HG03066 (cell line): ENCODE measurements around the gene C17orf100.

Experiments used
- ATAC-seq: cut with Tn5 transposase; IDR thresholded peaks from one replicate; pipeline ENCODE4 v1.9.1; 2021; ENCODE audit warnings: low read depth; ENCODE audit not compliant: unreplicated experiment

Gene C17orf100

GRCh38 chr17:6668219-6668618 lies 16.7 kb downstream of the C17orf100 start:
- no peak for ATAC-seq

- ATAC-seq: no peak
These were observed 17.3 kb downstream of the C17orf100 start for GRCh38 chr17:6668727-6669425.

GRCh38 chr17:6669479-6670212 lies 18.1 kb downstream of the C17orf100 start:
- ATAC-seq: no peak

- no peak for ATAC-seq
These were observed 19.0 kb downstream of the C17orf100 start for GRCh38 chr17:6670571-6670970.

GRCh38 chr17:6670999-6671398 lies 19.4 kb downstream of the C17orf100 start:
- ATAC-seq: no peak

GRCh38 chr17:6671431-6671830 lies 19.9 kb downstream of the C17orf100 start:
- ATAC-seq: no peak

- ATAC-seq: no peak
These were observed 23.0 kb downstream of the C17orf100 start for GRCh38 chr17:6674586-6674985.

GRCh38 chr17:6675201-6675825 lies 23.8 kb downstream of the C17orf100 start:
- no peak for ATAC-seq

- ATAC-seq: no peak
These were observed 25.2 kb downstream of the C17orf100 start for GRCh38 chr17:6676802-6677157.

GRCh38 chr17:6677158-6677831 lies 25.7 kb downstream of the C17orf100 start:
- ATAC-seq: no peak

- ATAC-seq: no peak
These were observed 26.4 kb downstream of the C17orf100 start for GRCh38 chr17:6677946-6678345.

- ATAC-seq: no peak
These were observed 27.7 kb downstream of the C17orf100 start for GRCh38 chr17:6679241-6679640.

GRCh38 chr17:6681176-6681575 lies 29.6 kb downstream of the C17orf100 start:
- no peak for ATAC-seq

GRCh38 chr17:6681671-6682070 lies 30.1 kb downstream of the C17orf100 start:
- no peak for ATAC-seq

- ATAC-seq: no peak
These were observed 30.8 kb downstream of the C17orf100 start for GRCh38 chr17:6682339-6682738.

- no peak for ATAC-seq
These were observed 31.6 kb downstream of the C17orf100 start for GRCh38 chr17:6683081-6683684.

- ATAC-seq: no peak
These were observed 32.3 kb downstream of the C17orf100 start for GRCh38 chr17:6683730-6684459.

GRCh38 chr17:6684460-6684783 lies 32.9 kb downstream of the C17orf100 start:
- no peak for ATAC-seq

GRCh38 chr17:6684881-6685767 lies 33.6 kb downstream of the C17orf100 start:
- ATAC-seq: no peak
